GM18498 (cell line): Measurements from ENCODE around the gene SLC6A2.
"Not testable (repeated sequence)": the region's sequence is repeated elsewhere in the genome, so short reads cannot be mapped to it uniquely, and the experiment has no call there.

Source experiments
- ATAC-seq: cut with Tn5 transposase; IDR thresholded peaks from one replicate; pipeline ENCODE4 v1.9.1; 2021; ENCODE audit warnings: mild to moderate bottlenecking, moderate library complexity; ENCODE audit not compliant: unreplicated experiment

SLC6A2 gene

DNA sequence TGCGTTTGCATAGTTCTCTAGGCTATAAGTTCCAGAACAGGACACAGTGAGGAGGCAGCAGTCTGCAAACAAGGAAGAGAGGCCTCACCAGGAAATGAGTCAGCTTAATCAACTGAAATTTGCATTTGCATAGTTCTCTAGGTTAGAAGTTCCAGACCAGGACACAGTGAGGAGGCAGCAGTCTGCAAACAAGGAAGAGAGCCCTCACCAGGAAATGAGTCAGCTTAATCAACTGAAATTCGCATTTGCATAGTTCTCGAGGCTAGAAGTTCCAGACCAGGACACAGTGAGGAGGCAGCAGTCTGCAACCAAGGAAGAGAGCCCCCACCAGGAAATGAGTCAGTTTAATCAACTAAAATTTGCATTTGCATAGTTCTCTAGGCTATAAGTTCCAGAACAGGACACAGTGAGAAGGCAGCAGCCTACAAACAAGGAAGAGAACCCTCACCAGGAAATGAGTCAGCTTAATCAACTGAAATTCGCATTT lies 97.4 kb downstream of the SLC6A2 start:
- ATAC-seq = not testable (repeated sequence)
